Lower leg skin (tissue), 4 donors: ENCODE data around the gene PSKH1. TPM values are rescaled to one million over a fixed set of nuclear protein-coding genes. Genes with fewer than 3 reads are reported as not detected.
"Not testable (repeated sequence)": the region's sequence is repeated elsewhere in the genome, so short reads cannot be mapped to it uniquely, and the experiment has no call there.

Experiments used
- DNase-seq, 2 donors: peaks; one replicate each; pipeline ENCODE4 v3.0.0-alpha.2; 2019; ENCODE audit warnings: low spot score in 2 of 2
- H3K4me3 ChIP-seq: fragments of 200-600 bp; sonication (generic); 2 replicates; pipeline ENCODE4 v1.5.1; 2017; ENCODE audit warnings: mild to moderate bottlenecking, low read depth; ENCODE audit not compliant: poor library complexity, severe bottlenecking
- POLR2A ChIP-seq, 2 donors: fragments of 450-650 bp; IDR thresholded peaks; one replicate each; pipeline ENCODE4 v1.6.1; 2016 to 2017; ENCODE audit warnings: antibody characterized with exemption in 2 of 2, mild to moderate bottlenecking in 1 of 2, moderate library complexity in 1 of 2
- WGBS, 2 donors: methylation state at CpG; one replicate each; pipeline ENCODE4 v1.1.5; 2018; 5-methylcytosine and 5-hydroxymethylcytosine counted together
- intact Hi-C: fragments of 100-400 bp; cut with DNase I; formaldehyde crosslinking; loops from one replicate; pipeline ENCODE4 v1.15.0; 2023; ENCODE audit warnings: low total_unique reads
- total RNA-seq, 4 donors: library from RNA; depleted of rRNA; stranded (reverse); fragments of >200 nt; gene quantifications; one replicate each; pipeline ENCODE4 v1.1.0, GENCODE V29; 2016
- TF ChIP-seq, protein P1 (sequence below), 3 donors: fragments of 450-650 bp; IDR thresholded peaks; one replicate each; pipeline ENCODE4 v1.5.1; 2016; ENCODE audit warnings: antibody characterized with exemption in 3 of 3, mild to moderate bottlenecking in 3 of 3, moderate library complexity in 2 of 3

Gene PSKH1
- total RNA-seq, 4 donors from 2014 or later: 11.1 to 17.9 (median 14.4) TPM

GRCh38 chr16:67910158-67910557 is 17.1 kb downstream of the PSKH1 start:
- no peak overlapping the region for H3K4me3 ChIP-seq
- no peak for TF ChIP-seq POLR2A (IDR thresholded peaks at IDR 0.05)
- TF ChIP-seq, protein P1, sequence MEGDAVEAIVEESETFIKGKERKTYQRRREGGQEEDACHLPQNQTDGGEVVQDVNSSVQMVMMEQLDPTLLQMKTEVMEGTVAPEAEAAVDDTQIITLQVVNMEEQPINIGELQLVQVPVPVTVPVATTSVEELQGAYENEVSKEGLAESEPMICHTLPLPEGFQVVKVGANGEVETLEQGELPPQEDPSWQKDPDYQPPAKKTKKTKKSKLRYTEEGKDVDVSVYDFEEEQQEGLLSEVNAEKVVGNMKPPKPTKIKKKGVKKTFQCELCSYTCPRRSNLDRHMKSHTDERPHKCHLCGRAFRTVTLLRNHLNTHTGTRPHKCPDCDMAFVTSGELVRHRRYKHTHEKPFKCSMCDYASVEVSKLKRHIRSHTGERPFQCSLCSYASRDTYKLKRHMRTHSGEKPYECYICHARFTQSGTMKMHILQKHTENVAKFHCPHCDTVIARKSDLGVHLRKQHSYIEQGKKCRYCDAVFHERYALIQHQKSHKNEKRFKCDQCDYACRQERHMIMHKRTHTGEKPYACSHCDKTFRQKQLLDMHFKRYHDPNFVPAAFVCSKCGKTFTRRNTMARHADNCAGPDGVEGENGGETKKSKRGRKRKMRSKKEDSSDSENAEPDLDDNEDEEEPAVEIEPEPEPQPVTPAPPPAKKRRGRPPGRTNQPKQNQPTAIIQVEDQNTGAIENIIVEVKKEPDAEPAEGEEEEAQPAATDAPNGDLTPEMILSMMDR (IDR thresholded peaks at IDR 0.05): no peak
- no peak for DNase-seq
- WGBS, 2 donors: 58 to 60% methylated on average over 2 of the region's 2 CpGs
- intact Hi-C loops: no loop called here

GRCh38 chr16:67914758-67915495 is 21.9 kb downstream of the PSKH1 start:
- intact Hi-C loops: no loop called here
- 48% methylated on average over 7 of the region's 7 CpGs for WGBS, 2 donors
- DNase-seq: no peak

GRCh38 chr16:67915496-67915769 is 22.4 kb downstream of the PSKH1 start:
- H3K4me3 ChIP-seq, intact Hi-C loops, DNase-seq: not testable (repeated sequence)
- 50 to 56% methylated on average over 2 of the region's 2 CpGs for WGBS, 2 donors

More at GRCh38 chr16:67914758-67915495, 21.9 kb downstream of the PSKH1 start:
- TF ChIP-seq POLR2A (IDR thresholded peaks at IDR 0.05): no peak
- TF ChIP-seq, protein P1 (IDR thresholded peaks at IDR 0.05): no peak
- H3K4me3 ChIP-seq: no peak overlapping the region

DNA sequence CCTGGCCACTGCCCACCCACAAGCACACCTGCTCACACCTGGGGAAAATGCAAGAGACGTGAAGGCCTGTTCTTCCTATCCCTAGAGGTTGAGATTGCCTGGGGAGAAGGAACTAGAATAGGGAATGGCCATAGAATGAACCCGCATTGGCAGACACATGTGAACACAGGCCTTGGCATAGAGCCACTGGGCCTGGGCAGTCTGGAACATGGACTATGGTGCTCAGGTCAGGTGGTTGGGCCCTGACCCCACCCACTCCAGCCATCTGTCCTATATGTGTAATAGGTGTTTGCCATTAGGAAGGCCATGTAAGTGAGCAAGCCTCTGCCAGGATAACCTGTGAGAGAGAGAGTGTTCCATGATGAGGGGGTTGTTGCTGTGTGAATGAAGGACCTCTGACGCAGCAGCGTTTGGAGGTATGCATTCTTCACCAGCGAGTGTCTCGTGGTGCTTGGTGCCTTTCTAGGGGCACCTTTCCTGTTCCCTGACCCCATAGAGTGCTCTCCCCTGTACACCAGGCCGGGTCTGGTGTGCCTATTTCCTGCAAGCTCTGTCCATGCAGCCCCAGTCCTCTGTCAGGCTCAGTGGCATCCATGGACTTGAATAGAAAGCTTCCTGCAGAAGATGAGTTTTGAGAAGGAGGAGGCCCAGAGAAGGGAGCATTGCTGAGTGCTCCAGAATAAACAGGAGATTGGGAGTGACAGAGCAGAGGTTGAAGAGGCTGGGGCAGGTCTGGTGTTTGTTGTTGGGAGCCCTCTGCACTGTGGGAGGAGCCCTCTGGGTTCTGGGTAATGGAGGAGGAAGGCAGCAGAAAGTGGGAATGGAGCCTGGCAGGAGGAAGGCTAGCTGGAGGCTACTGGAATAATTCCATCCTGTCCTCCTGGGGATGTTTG is 23.0 kb downstream of the PSKH1 start:
- intact Hi-C loops: no loop called here
- TF ChIP-seq POLR2A (IDR thresholded peaks at IDR 0.05): no peak
- TF ChIP-seq, protein P1 (IDR thresholded peaks at IDR 0.05): no peak
- no peak overlapping the region for H3K4me3 ChIP-seq
- 69 to 72% methylated on average over 7 of the region's 7 CpGs for WGBS, 2 donors
- no peak for DNase-seq

DNA sequence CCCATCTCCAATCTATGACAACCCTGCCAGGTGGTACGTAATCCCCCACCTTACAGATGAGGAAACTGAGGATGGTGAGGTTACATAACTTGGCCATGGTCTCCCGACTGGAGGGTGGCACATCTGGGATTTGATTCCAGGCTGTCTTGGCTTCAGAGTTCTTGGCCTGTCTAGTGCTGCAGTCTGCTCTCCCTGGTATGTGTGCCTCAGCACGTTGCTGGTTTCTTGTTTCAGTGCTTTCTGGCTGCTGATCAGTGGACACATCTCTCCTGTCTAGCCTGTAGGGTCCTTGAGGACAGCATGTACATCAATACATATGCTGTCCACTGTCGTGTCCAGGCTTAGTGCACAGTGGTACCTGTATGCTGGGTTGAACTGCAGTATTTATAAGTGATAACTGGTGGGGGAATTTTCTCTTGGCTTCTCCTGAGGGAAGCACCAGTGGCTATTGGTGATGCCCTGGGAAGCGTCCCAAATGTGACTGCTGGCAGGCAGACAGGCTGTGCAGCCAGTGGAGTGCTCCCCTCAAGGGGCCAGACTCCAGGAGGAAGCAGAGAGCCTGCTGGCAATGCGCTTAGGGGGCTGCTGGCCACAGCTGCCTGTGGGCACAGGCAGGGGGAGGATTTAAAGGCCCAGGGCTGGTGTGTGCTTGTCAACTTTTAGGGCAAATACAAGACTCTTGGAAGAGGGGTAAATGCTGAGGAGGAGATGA is 24.2 kb downstream of the PSKH1 start:
- DNase-seq: no peak
- TF ChIP-seq, protein P1 (IDR thresholded peaks at IDR 0.05): no peak
- no peak for TF ChIP-seq POLR2A (IDR thresholded peaks at IDR 0.05)
- no peak overlapping the region for H3K4me3 ChIP-seq
- intact Hi-C loops: no loop called here
- WGBS, 2 donors: 39 to 41% methylated on average over 6 of the region's 6 CpGs

GRCh38 chr16:67917852-67918236 is 24.8 kb downstream of the PSKH1 start:
- H3K4me3 ChIP-seq: no peak overlapping the region
- no peak for DNase-seq
- TF ChIP-seq POLR2A (IDR thresholded peaks at IDR 0.05): no peak
- TF ChIP-seq, protein P1 (IDR thresholded peaks at IDR 0.05): no peak
- intact Hi-C loops: no loop called here
- 54 to 58% methylated on average over 4 of the region's 4 CpGs for WGBS, 2 donors
